ENCODE measurements around the gene TTLL11.
"Not testable (repeated sequence)": the region's sequence is repeated elsewhere in the genome, so short reads cannot be mapped to it uniquely, and the experiment has no call there.

Gene TTLL11

GRCh38 chr9:121896545-121896943, 196.6 kb downstream of the TTLL11 start:
- no peak for DNase-seq

DNA sequence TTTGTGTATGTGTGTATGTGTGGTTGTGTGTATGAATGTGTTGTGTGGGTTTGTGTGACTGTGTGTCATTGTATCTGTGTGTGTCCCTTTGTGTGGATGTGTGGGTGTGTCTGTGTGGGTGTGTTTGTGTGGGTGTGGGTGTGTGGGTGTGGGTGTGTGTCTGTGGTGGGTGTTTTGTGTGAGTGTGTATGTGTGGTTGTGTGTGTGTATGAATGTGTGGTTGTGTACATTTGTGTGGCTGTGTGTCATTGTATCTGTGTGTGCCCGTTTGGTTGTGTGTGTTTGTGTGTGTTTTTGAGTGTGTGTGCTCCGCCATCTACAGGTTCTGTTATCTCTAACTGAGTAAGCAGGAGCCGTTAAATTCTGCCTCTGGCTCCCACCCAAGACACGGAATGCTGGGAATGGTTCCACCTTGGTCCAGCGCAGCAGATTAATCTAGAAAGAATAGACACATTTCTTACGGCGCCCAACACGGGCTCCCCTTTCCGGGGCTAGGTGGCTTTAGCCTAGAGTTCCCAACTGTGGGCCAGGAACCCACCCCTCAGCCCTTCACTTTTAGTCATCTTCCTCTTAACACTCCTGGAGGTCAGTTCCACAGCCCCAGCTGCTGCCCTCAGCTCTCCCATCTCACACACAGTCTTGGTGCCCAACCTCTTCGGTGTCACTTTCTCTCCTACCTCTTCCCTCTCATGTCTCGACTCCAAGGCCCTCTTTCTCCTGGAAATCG, 197.1 kb downstream of the TTLL11 start:
- no peak for DNase-seq

DNA sequence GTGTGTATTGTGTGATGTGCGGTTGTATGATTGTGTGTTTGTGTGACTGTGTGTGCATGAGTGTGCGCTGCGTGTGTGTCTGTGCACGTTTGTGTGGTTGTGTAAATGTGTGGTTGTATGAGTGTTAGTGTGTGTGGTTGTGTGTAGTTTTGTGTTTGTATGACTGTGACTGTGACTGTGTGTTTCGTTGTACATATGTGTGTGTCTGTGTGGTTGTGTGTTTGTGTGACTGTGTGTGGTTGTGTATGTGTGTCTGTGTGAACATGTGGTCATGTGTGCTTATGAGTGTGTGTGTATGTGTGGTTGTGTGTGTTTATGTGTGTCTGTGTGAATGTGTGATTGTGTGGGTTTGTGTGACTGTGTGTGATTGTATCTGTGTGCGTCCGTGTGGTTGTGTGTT, 197.8 kb downstream of the TTLL11 start:
- DNase-seq: no peak

DNA sequence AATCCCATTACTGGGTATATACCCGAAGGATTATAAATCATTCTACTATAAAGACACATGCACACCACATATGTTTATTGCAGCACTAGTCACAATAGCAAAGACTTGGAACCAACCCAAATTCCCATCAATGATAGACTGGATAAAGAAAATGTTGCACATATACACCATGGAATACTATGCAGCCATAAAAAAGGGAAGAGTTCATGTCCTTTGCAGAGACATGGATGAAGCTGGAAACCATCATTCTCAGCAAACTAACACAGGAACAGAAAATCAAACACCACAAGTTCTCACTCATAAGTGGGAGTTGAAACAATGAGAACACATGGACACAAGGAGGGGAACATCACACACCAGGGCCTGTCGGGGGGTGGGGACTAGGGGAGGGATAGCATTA, 198.7 kb downstream of the TTLL11 start:
- not testable (repeated sequence) for DNase-seq

DNA sequence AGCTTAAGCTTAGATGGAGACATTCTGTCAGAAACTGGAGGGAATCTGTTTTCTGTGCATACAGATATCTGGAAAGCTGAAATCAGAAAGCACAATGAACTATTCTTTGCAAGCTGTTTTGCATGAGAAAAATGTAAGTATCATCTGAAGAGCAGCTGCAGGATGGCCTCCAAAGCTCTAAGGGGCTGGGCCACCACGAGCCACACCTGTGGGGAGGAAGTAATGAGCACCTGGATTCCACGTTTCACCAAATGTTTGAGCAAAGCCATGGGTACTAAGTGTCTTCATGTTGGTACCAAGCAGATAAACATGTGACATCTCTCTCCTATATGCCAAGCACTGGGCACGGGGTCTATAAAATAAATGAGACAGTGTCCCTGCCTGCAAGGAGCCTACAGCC, 199.3 kb downstream of the TTLL11 start:
- no peak for DNase-seq

- no peak for DNase-seq
These were observed 200.4 kb downstream of the TTLL11 start for GRCh38 chr9:121892706-121893105.

- no peak for DNase-seq
These were observed 202.4 kb downstream of the TTLL11 start for GRCh38 chr9:121890746-121891145.

DNA sequence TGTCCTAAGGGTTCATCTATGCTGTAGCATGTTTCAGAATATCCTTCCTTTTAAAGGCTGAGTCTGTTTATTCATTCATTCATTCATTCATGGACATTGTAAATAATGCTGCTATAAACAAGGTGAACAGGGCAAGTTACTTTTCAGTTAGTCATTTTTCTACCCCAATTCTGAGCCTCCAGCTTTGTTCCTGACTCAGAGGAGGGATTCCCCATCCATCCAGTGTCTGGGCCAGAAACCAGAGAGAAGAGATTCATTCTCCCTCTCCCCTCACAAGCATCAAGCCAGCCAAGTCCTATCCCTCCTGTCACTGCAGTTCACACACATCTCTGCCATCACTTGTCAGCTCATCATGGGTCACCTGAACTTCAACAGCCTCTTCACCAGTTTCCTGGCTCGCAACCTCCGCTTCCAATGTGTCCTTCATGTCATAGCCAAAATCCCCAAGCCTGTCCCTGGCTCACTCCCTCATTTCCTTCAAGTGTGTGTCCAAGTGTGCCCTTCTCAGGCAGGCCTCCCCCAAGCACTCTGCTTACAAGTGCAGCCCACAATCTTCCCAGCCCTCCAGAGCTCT, 203.0 kb downstream of the TTLL11 start:
- no peak for DNase-seq

DNA sequence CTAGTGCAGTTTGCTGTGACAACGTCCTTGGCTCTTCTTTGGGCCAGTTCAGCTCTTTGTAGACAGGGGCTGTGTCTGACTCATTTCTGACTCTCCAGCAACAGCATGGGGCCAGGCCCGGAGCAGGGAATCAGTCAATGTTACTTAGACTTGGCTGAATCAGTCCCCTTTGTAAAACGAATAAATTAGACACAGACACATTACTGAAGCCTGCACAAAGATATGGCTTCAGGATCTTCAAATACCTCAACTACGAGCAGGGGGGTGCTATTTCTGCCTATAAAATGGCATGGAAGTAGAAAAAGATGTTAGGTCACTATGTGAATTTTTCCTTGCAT, 204.7 kb downstream of the TTLL11 start:
- no peak for DNase-seq

DNA sequence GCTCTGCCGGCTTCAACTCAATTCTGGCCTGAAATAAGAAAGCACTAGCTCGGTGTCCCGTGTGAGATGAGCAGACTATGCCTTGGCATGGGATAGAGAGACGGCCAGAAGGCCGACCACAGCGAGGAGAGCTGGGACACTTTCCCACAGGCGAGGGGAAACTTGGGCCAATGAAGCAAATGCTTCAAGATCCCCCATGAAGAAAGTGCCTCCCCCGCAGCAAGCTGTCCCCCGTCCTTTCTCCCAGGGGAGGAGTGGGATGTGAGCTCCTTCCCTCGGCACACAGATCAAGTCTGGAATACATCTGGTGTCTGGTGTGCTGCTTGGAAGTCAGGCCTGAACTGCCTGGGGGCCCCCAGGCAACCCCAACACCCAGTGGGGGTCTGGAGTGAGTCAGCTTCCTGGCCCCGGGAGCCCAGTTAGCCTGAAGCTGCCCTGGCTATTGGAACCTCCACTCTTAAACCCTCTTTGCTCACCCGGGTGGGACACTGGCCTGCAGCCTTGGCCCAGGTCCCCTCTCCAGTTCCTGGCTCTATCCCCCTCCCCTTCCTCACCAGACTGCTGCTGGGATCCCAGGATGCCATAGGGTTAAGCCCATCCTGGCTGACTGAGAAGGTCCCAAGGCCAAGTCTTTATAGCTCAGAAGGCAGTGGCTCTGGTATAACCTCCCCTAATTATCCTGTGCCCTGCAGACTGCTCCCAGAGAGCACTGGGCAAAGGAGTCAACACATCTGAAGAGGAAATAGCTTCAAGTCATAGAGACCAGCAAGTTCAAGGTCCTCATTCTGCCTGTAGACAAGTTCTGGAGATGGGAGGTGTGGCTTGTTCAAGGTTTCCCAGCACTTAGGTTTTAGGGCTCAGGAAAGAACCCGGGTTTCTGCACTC, 205.3 kb downstream of the TTLL11 start:
- no peak for DNase-seq

DNA sequence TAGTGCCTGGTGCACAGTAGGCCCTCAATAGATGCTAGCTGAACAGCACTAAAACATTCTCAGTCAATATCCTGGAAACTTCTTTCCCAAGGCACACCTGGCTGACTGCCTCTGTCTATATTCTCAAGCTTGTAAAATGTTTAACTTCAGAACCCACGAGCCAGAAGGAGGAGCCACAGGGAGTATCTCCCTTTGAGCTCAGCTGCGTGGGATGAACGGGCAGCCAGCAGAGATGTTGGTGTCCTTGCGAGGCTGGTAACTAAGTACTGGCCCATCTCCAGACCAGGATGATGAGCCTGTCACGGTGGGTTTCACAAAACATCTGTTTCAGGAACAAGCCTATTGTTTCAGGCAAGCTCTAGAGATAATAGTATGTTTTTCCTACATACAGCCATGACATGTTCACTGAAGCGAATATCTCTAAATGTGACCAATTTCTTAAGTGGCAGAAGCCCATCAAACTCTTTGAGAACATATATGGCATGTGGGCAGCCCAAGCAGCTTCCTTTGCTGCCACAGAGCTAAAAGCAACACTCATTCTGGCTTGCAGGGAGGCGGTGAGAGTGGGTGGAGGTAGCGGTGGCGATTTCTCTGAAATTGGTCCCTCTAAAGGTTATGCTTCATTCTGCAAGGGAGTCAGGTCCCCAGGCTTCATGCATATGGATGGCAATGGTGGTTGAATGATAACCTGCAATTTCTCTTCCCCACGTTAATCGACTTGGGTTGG, 206.2 kb downstream of the TTLL11 start:
- DNase-seq: no peak

GRCh38 chr9:121885345-121885901, 207.7 kb downstream of the TTLL11 start:
- DNase-seq: no peak

DNA sequence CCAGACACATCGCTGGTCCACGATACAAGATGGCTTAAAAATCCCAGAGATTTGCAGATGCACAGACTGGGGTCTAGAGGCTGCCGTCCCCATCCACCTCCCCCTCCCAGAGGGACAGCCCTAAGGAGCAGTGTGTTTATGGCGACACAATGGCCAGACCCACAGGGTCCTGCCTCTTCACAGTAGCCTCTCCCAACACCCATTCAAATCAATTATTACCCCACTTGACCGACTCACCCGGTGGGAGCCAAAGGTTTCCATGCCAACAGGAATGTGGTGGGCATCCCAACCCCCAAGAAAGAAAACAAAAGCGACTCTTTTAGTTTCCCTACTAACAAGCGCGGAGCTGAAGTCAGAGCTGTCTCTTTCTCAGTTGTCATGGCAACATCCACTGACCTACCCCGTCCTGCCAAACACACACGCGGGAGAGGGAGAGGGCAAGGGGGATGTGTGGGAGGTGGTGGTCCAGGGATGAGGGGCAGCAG, 209.0 kb downstream of the TTLL11 start:
- no peak for DNase-seq

DNA sequence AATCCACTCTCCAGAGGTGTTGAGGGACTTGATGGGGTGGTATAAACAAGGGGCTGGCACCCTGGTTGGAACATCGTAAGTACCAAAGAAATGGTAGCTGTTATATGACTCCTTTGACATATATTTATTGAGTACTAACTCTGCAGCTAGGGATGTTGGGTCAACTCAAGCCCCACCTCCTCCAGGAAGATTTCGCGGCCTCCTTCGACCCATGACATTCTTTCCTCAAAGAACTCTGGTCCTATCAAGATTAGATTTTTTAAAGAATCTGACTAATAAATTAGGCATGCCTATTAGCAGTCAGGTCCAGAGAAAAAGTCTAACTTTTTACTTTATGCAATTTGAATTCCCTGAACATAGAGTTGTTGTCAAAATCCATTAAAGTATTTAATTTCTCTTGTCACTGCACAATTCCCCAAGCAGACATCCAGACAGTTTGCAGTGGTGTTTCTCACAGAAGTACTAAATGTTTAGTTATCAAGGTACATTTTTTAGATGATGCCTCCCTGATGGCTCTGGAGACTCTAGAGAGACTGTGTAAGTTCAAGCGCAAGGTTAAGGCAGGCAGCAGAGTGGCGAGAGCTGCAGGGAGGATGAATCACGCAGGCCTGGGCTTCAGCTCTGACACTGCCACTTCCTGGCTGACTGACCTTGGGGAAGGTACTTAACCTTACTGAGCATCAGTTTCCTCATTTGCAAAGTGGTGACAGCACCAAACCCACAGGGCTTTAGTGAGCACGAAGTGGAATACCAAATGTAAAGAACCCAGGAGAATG, 209.6 kb downstream of the TTLL11 start:
- no peak for DNase-seq

GRCh38 chr9:121881920-121882500, 211.1 kb downstream of the TTLL11 start:
- DNase-seq: no peak

GRCh38 chr9:121880343-121880898, 212.7 kb downstream of the TTLL11 start:
- no peak for DNase-seq

DNA sequence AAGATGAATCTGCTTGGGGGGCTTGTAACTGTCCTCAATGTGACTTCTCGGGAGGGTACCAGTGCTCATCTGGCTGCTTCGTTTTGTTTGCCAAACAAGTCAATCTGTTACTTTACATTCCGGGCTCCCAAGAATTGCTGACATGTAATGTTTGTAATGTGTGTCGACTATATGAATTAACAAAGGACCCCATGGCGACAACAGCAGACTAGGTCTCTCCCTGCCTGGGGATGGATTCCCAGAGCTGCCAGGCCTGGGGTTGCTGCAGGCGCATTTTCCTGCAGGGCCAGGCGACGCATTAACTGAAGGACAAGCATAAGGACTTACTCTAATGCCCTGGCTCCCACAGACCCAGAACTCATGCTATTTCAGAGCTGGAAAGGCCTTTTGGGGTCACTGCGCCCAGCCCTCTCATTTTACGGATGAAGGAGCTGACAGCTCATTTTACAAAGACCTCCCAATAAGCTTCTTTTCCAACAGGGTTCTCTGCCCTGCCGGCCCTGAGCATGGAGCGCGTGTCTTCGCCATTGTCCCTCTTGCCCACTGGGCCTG, 214.8 kb downstream of the TTLL11 start:
- no peak for DNase-seq

GRCh38 chr9:121876658-121877271, 216.3 kb downstream of the TTLL11 start:
- no peak for DNase-seq

GRCh38 chr9:121876255-121876654, 216.9 kb downstream of the TTLL11 start:
- DNase-seq: no peak

- no peak for DNase-seq
These were observed 218.6 kb downstream of the TTLL11 start for GRCh38 chr9:121874524-121874923.
